Stimulated activated CD8-positive, alpha-beta memory T cell treated with anti-CD3 and anti-CD28 coated beads, Interleukin-12 subunit alpha, Interleukin-12 subunit beta, amount 100 ng/mL, for 4 hours (primary cell): ENCODE results near the gene STK4.

Source experiments
- DNase-seq: peaks from one replicate; pipeline ENCODE4 v3.0.0-alpha.2; 2020; ENCODE audit warnings: low read depth

Gene STK4

DNA sequence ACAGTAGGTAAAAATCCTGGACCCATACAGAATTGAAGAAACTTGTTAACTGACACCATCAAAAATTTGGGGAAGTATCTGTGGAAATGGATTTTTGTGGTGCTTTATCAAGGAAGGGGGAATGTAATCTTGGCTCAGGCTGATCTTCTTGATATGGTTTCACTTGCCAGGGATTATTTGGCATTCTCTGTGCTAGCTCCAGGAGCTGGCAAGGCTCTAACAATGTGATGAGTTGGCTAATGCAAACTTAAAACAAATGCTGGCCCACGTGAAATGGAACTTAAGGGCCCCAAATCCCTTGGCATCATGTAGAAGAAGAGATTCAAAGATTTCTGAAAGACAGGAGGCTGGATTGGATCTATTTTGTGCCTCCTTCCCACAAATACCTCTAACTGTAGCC is 121.5 kb downstream of the STK4 start:
- no peak for DNase-seq

DNA sequence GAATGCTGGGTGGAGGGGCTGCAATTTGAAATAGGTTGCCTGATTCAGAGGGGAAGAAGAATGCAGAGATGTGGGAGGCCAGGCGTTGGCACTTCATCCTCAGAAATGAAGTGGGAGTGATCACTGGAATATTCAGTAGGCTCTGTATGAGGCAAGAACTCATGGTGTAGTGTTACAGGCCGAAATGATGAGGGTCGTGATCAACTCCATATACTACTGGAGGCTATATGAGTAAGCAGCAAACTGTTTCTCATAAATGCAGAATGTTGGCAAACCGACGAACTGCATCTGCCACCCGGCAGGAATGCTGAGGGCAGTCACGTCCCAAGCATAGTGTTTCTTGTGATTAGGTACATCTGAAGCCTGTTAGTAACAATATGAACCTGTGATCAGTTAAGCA is 121.9 kb downstream of the STK4 start:
- DNase-seq: no peak

DNA sequence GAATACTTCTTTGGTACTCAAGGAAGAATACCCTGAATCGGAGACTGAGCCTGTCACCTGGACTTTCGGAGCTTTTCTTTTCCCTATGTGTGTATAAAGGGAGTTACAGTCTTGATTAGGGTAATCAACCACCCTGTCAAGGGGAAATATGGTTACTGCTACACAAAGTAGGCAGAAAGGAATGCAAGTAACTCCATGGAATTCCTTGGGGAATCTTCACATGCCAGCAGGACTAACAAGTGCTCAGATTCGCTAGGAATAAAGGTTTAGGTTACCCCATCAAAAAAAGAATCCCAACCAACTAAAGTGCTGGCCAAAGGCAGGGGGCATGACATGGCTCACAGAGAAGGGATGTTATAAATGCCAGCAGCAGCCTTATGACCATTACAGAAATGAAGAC is 124.2 kb downstream of the STK4 start:
- DNase-seq: no peak

DNA sequence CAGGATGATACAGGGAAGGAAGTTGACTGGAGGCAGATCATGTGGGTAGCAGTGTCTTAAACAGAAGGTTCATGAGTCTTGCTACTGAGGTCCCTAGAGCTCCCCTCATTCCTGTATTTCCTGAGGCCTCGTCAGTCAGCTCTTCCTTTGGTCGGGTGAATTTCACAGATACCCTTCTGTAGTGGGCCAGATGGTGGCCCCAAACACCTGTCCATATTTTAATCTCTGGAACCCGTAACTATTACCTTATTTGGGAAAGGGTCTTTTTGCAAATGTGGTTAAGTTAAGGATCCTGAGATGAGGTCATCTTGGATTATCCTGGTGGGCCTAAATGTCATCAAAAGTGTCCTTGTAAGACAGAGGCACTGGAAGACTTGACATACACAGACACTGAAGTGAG is 125.1 kb downstream of the STK4 start:
- DNase-seq: no peak

DNA sequence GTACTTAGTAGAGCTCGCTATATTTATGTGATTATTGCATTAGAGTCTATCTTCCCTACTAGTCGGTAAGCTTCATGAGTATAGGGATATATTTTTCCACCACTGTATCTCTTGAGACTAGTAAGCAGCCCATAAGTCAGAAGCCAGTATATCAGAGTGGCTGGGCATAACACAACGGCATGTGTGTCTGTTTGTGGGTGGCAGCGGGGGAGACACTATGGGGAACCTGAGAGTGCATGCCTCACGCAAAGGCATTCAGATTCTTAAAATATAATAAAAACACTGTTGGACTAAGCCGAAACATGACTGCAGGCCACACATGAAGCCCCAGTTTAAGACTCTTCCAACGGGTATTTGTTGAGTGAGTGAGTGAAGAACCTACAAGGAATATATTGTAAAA is 126.6 kb downstream of the STK4 start:
- DNase-seq: no peak

DNA sequence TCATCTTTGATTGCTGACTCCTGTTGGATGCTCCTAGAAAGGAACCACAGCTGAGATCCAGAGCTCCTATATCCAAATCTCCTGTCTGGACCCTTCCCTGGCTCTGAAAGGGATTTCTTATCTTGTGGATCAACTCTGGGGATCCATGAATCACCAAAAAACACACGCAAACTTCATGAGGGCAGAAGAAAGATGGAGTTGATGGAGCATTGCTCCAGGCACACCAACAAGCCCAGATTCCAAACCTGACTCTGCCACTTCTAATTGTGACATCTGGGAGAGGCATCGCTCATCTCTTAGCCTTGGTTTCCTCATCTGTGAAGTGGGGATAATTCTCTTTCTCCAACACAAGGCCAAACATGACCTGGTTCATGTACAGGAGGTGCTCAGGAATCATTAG is 127.9 kb downstream of the STK4 start:
- no peak for DNase-seq

DNA sequence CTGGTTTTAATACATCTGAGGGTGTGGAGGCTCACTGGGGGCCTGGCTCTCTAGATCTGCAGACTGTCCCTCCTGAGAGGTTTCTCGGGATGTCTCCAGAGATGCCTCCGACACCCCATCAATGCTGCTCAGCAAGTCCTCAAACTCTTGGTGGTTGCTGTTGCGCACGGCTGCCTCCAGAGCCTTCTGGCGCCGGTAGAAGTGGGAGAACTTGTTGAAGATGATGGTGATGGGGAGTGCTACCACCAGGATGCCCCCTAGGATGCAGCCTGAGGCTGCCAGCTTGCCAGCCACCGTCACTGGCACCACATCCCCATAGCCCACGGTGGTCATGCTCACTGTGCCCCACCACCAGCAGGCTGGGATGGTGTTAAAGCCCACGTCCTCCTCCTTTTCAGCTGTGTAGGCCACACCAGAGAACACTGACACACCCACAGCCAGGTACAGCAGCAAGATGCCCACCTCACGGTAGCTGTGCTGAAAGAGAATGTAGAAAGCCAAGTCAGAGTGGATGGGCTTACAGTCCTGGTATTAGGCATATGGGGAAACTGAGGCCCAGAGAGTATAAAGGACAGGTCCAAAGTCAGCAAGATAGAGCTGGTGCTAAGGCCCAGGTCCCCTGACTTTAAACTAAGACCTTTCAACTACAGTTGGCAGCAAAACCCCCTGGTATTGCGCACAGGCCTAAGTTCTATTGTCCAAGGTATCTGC is 128.7 kb downstream of the STK4 start:
- DNase-seq: no peak

DNA sequence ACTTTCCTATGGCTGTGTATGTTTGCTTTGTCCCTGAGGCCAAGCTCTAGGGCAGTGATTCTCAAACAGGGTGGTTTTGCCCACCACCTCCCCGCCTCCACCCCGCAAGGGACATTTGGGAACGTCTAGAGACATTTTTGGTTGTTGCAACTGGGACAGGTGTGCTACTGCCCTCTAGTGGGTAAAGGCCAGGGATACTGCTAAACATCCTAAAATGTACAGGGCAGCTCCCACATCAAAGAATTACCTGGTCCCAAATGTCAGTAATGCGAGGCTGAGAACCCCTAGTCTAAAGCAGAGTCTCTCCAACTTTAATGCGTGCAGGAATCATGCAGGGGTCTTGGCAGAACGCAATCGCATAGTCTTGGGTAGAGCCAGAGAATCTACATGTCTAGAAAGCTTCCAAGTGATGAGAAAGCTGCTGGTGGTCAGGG is 129.5 kb downstream of the STK4 start:
- DNase-seq: peak; percentile 13

DNA sequence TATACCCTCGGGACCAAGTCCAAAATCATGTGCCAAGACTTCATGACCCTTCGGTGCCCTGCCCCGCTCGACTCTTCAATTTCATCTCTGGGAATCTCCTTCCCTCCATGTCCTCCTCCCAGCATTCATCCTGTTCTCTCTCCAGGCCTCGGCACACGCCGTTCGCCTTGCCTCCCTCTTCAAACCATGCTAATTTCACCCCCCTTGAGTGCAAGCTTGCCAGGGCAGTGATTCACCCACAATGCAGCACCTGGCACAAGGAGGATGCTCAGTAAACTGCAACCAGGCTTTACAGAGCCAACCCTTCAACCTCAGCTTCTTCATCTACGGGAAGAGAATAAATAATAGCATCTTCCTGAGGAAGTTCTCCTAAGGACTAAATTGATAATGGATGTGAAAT is 130.5 kb downstream of the STK4 start:
- DNase-seq: no peak

DNA sequence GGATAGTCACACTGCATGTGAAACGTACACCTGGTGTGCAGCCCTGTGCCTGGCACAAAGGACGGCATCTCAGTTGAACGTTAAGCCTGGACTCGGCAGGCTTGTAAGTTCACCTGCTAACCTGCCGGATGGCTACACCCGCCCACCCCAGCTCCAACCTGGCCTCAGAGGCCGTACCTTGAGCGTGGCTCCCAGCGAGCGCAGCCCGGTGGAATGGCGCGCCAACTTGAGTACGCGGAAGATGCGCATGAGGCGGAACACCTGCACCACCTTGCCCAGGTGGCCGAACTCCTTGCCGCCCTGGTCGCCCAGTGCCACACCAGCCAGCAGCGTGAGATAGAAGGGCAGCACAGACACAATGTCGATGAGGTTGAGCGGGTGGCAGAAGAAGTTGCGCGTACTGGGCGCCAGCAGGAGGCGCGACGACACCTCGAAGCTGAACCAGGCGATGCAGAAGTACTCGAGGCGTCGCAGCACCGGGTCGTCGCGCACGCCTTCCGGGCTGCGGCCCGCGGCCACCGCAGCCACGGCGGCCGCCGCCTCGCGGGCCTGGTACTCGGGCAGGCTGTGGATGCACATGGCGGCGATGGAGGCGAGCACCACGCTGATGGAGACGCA is 131.3 kb downstream of the STK4 start:
- DNase-seq: no peak

DNA sequence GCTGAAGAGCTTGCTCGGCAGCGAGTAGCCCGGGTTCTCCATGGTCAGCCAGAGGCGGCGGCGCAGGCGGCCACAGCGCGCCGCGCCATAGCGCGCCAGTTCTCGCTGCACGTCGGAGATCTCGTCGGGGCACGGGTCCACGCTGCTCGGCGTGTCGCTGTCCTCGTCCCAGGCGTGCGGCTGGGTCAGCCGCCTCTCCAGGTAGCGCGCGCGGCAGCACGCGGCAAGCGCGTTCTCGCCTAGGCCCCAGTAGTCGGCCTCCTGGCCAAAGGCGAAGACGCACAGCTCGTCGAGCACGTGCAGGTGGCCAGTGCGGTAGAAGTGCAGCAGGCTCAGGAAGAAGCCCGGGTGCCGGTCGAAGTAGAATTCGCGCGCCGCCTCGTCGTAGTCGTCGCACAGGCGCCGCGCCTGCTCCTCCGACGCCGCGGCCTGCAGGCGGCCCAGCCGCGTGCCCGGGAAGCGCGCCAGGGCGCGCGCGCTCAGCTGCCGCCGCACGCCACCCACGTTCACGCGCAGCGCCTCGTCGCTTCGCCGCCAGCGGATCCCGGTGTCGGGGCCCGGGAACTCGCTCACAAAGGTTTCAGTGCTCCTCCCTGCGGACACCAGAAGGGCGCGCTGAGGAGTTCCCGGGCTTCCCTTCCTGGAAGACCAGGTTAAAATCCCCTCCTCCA is 131.9 kb downstream of the STK4 start:
- no peak for DNase-seq

DNA sequence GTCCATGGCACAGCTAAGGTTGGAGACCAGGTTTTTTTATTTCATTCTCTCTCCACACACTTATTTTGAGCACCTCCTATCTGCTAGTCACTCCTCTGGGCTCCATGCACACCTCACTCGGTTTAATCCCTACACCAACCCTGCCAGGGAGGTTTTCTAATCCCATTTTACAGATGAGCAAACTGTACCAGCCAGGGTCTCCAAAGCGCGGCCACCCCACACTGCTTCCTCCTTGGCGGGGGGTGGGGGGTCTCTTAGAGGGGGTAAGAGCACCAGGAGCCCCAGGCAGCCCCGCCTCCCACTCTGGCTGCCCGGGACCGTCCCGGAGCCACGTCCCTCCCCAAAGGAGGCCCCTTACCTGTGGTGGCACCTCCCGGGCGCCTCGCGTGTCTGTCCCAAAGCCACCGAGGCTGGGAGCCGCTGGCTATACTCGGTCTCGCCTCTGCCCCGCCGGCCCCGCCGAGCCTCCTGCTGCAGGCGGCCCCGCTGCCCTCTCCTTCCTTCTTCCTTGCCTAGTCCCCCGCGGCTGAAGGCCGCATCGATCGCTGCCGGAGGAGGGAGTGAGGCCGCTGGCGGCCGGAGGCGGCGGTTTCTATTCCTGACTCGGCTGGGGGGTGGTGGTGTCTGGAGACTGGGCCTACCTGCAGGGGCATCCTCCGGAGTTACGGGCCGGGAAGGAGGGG is 134.4 kb downstream of the STK4 start, which contains the start of gene KCNS1:
Gene KCNS1, minus strand, starts transcription at position 565 of the 683 bp plus-strand sequence. CDS start 1,891 bp downstream, outside the sequence.
- no peak for DNase-seq

DNA sequence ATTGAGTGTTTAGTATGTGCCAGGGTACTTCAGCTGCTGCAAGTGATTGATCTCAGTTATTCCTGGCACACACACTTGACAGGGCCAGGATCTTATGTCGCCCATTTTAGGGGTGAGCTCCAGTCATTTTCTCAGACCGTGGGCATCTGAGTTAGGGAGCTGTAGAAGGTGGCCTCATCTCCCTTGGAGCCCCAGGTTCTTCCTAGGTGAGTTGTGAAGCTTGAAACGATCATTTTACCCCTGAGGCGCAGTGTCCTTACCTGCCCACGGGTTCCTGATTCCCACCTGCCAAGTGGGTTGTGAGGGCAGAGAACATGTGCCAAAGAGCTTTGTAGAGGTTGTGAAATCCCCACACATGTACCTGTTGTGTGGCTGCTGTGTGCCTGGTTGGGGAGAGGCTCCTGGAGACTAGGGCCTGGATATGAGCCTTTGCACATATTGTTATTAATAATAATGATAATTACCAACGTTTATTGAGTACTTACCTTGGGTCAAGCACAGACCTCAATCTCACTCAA is 135.1 kb downstream of the STK4 start:
- no peak for DNase-seq

DNA sequence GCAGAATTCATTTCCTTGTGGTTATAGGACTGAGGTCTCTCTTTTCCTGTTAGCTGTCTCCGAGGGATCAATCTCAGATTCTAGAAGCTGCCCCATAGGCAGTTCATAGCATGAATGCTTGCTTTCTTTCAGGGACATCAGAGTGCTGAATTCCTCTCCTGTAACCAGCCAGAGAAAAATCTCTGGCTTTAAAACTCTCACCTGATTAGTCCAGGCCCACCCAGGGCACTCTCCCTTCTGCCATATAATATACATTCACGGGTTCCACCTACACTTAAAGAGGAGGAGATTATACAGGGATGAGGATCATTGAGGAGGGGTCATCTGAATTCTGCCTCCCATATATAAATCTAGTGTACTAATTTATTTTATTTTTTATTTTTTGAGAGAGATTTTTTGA is 136.8 kb downstream of the STK4 start:
- DNase-seq: no peak

DNA sequence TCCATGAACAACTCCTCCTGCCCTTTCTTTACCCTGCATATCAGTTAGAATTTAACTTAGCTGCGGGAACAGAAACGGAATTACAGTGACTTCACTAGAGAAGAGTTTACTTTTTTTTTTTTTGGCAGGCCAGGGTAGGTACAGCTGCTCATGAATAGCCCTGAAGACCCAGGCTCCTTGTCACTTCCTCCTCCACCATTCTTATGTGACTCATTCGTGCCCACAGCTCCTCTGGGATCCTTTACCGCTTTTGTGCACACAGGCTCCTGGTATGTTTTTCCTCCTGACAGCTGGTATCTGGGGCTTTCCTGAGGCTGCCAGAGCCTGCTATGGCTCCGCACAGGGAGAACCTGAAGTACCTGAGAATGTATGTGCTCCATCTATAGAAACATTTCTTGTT is 138.5 kb downstream of the STK4 start:
- DNase-seq: no peak

DNA sequence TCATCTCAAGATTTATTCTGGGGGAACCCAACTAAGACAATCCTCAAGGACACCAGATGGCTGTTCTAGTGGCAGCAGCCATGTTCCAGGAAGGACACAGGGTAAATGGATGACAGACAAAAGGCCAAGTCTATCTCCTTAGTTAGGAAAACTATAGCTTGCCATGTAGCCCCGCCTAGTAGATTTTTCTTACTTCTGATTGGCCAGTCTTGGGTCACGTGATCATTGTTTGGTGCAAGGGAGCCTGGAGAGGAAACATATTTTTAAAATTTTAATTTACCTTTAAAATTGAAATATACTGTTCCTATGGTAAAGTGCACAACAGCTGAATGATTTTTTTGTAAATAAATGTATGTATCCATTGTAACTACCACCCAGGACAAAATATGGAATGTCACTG is 139.0 kb downstream of the STK4 start:
- no peak for DNase-seq

DNA sequence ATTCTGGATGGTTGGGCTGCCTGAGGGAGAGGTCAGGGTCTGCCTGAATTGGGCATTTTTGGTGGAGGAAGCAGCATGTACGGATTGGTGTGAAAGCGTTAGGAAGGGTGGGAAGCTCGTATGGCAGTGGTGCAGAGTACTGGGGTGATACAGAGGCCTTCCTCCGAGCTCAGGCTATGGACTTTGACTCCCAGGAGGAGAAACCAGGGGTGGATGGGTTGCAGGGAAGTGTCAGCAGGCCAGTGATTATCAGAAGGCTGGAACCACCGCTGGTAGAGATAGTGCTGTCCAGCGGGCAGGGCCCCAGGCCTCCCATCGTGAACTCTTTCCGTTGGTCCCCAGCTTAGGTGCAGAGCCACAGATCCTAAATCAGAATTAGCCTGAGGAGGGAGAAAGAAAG is 143.3 kb downstream of the STK4 start:
- DNase-seq: no peak

DNA sequence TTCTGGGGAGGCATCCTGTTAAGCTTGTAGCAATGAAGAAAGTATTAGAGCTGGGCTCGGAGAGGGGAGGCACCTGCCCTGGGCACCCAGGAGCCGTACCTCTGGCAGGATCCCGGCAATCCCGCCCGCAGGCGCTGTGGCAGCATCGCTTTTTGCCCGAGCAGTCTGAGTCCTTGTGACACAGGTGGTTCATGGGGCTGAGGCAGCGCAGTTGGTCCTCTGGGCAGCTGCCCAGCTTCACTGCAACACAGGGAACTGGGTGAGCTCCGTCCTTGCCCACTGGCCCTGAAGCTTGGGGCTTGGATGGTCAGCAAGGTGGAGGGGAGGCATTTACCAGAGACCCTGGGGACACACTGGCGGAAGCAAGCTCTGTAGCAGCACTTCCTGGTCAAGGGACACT is 144.0 kb downstream of the STK4 start:
- no peak for DNase-seq

DNA sequence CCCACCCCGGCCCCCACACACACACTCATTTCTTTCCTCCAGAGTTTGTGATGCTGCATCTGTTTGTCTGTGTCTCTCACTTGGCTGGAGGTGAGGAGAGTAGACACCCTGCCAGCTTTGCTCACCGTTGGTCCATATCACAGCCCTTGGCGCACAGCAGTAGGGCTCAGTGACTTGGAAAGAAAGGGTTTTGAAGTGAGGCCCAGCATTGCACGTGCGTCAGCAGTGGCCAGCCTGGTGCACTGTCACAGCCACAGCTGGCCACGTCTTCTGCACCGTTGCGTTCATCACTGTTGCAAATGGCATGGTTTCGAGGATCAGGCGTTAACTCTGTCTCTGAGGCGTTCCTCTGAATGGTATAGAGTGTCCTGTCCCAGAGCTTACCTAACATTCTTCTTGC is 145.0 kb downstream of the STK4 start:
- no peak for DNase-seq

DNA sequence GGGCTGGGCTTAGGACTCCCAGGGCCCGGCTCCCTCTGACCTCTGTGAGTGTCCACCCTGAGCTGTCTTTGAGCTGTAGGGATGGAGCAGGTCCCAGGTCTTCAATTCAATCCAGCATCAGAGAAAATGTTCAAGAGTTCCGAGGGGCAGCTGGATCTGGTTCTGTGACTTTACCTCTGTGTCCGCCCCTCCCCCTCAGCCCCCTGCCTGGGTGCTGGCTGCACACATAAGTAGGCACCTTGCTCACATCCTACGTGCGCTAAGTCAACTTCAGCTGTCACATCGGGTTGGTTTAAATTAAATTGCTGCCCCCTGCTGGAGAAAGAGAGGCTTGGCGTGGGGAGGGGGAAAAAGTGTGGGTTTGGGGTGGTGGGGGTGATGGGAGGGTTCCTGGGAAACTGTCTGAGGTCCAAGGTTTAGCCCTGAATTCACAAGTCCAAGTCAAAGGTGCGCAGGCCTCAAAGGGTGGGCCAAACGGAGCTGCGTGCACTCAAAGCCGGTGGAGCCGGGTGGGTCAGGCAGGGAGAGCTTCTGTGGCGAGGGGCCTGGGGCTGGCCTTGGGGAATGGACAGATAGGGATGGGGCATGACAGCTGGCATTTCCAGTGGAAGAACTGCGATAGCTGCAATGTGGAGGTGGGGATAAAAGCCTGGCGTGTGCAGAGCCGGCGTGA is 145.6 kb downstream of the STK4 start:
- DNase-seq: no peak

DNA sequence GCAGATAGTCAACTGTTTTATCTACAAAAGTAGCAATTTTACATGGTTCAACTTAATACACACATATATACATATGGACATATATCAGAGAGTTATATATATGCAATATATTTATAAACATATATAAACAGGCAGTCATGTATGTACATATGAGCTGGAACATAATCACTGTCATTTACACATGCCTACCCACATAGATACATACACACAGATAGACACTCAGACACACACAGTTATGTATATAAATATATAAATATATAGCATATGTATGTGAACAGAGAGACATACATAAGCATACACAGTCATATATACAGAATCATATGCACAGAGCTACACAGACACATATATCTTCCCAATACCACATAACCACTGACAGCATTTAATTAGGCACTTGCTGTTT is 146.4 kb downstream of the STK4 start:
- no peak for DNase-seq

DNA sequence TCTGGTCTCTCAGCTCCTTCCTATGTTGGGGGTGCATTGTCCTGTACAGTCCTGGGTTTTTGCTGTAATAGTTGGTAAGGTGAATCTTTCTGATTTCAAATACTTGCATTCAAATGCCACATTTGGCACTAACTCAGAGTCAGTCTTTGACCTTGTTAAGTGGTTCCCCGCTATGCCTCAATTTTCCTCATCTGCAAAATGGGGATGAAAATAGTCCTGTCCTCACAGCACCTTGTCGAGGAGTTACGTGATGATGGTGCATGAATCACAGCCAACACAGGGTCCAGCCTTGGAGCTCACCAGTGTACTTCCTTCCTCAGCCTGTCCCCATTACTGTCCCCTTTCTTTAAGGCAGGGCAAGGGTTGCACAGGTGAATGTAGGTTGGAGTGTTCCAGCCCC is 147.6 kb downstream of the STK4 start:
- no peak for DNase-seq
